GM08714 (cell line): Measurements from ENCODE around the gene SEPHS2.

Experiments
- H3K4me3 ChIP-seq: fragments of 200-500 bp; sonication (Bioruptor generic); 2 replicates; pipeline ENCODE4 v1.5.1; 2014; ENCODE audit warnings: mild to moderate bottlenecking, low read length, inconsistent platforms
- ZNF274 ChIP-seq: IDR thresholded peaks from 2 replicates; pipeline ENCODE4 v1.6.1; 2012; ENCODE audit warnings: mild to moderate bottlenecking, low read depth, low read length

SEPHS2 gene

DNA sequence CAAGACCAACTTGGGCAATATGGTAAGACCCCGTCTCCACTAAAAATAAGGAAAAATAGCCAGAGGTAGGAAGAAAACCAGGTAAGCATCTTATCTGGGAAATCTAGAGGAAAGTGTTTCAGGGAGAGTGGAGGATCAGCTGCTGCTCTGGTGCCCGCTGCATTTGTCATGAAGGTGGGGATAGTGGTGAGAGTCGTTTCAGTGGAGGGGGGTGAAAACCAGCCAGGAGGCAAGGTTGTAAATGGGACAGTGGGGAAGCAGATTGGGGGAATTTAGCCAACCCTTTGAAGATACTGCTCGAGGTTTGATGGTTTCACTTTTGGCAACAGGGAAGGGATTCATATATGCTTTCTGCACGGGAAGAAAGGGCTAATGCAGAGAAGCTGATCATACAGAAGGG is 24.7 kb downstream of the SEPHS2 start:
- no peak overlapping the region for H3K4me3 ChIP-seq
- no peak for TF ChIP-seq ZNF274

DNA sequence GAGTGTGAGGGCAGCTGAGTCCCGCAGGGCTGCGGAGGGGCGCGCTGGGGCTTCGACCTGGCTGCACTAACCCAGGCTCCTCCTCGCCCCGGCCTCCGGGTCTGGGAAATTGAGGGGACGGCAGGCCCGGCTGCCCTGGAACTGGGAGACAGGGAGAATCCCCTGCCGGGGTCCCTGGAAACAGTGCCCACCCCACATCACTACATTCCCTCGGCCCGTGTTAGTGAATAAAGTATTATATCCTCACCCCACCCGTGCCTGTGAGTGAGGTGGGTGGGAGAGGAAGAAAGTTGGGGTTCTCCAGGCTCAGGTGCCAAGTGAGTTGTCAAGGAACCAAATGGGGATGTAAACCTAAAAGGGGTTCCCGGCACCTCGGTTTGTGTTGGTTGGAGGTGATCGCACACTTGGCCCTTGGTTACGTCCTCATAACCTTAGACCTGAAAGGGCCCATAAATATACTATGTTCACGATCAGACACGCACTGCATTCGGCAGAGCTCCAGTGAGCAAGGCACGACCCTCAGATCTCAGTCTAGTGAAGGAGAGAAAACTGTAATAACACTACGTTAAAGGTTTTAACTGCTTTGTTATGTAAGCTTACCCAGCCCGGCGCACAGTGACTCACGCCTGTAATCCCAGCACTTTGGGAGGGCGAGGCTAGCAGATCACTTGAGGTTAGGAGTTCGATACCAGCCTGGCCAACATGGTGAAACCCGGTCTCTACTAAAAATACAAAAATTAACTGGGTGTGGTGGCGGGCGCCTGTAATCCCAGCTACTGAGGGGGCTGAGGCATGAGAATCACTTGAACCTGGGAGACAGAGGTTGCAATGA is 27.1 kb downstream of the SEPHS2 start:
- H3K4me3 ChIP-seq: peak overlapping the region; percentile 61; the same call in 1 of the 2 replicates
- TF ChIP-seq ZNF274: no peak

DNA sequence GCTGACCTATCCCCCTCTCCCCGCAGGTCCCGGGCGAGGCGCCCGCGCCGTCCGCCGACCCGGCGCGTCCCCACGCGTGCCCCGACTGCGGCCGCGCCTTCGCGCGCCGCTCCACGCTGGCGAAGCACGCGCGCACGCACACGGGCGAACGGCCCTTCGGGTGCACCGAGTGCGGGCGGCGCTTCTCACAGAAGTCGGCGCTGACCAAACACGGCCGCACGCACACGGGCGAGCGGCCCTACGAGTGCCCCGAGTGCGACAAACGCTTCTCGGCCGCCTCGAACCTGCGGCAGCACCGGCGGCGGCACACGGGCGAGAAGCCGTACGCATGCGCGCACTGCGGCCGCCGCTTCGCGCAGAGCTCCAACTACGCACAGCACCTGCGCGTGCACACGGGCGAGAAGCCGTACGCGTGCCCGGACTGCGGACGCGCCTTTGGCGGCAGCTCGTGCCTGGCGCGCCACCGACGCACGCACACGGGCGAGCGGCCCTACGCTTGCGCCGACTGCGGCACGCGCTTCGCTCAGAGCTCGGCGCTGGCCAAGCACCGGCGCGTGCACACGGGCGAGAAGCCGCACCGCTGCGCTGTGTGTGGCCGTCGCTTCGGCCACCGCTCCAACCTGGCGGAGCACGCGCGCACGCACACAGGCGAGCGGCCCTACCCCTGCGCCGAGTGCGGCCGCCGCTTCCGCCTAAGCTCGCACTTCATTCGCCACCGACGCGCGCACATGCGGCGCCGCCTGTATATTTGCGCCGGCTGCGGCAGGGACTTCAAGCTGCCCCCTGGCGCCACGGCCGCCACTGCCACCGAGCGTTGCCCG is 27.9 kb downstream of the SEPHS2 start:
- no peak for TF ChIP-seq ZNF274

DNA sequence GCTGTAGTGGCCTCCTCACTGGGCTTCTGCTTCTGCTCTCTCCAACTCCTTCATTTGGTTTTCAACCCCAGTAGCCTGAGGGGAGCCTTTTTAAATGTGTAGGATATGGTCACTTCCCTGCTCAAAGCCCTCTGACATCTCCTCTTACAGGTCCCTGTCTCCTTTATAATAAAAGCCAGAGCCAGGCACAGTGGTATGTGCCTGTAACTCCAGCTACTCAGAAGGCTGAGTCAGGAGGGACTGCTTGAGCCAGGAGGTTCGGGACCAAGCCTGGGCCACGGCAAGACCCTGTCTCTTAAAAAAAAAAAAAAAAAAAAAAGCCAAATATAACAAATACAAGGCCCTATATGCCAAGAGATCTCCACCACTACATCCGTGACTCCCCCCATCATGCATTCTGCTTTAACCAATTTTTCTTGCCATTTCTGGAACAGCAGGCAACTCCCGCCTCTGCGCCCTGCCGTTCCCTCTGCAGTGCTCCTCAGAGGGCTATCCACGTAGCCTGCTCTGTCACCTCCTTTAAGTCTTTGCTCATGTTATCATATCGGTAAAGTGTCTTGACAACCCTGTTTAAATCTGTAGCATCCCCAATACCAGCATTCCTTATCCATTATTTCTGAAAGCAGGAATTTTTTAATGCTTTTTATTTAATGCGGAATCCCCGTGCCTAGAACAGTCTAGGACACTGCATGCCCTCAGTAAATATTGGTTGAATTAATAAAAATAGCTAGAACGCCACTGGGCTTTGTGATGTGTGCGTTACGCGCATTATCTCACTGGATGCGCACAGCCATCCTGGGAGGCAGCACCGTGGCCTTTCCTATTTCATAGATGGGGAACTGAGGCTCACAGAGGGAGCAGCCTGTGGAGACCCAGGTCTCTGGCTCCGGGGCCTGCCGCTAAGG is 28.8 kb downstream of the SEPHS2 start:
- H3K4me3 ChIP-seq: peak overlapping the region; percentile 61; the same call in 1 of the 2 replicates
- no peak for TF ChIP-seq ZNF274

More for the DNA sequence above, 27.9 kb downstream of the SEPHS2 start:
- peak overlapping the region; percentile 61; the same call in 1 of the 2 replicates for H3K4me3 ChIP-seq

DNA sequence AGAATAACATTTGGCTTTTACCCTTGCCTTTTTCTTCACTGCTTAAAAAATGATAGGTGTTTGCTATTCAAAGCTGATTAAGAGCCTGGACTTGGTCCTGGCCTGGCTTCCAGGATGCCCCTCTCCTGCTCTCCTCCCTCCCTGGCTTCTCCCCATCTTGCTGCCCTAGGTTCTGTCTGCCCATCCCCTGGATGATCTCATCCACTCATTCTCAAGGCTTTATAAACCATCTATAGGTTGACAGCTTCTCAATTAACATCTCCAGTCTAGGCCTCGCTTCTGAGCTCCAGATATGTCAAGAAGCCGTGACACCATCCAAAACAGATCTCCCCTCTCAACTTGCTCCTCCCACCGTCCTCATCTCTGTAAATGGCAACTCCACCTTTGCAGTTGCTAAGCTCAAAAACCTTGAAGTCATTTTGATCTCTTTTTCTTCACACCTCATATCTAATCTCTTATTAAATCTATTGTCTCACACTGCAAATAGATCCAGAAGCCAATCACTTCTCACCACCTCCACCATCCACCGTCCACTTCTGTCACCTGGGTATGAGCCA is 29.5 kb downstream of the SEPHS2 start:
- no peak overlapping the region for H3K4me3 ChIP-seq
- TF ChIP-seq ZNF274: no peak

DNA sequence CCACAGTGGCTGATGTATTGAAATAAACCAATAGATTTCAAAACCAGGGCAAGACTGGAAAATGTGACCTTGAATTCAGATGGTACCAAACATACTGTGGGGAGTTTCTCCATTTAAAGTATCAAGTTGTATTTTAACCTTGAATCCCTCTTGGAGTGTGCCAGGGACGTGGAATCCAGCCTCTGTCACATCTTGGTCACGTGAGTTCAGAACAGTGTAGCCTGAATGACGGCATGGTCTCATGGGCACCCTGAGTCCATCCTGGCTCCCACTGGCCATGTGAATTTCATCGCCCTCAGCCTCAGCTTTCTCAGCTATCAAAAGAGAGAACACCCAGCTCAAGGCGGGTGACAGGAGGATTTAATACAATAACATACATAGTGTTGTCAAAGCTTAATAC is 31.5 kb downstream of the SEPHS2 start:
- H3K4me3 ChIP-seq: no peak overlapping the region
- no peak for TF ChIP-seq ZNF274

DNA sequence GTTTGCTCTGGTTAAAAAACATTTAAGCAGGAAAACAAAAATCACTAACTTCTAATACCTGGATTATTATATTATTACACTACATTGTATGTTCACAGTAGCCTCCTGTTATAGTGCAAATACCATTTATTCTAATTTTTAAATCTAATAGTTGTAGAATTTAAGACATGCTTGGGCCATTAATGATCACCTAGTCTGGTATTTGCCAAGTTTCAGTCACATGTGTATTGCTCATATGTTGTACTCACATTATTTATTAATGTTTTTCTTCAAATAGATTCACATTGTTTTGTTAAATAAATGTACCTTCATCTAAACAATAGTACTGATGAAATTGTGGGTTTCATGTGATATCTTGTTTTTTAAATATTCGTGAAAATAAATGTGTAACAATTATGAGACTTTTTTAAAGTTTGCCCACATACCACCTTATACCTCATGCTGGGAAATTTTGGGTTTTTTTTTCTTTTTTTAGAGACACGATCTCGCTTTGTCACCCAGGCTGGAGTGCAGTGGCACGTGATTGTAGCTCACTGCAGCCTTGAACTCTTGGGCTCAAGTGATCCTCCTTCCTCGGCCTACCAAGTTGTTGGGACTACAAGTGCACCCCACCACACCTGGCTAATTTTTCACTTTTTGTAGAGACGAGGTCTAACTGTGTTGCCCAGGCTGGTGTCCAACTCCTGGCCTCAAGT is 32.4 kb downstream of the SEPHS2 start:
- no peak overlapping the region for H3K4me3 ChIP-seq
- TF ChIP-seq ZNF274: no peak

DNA sequence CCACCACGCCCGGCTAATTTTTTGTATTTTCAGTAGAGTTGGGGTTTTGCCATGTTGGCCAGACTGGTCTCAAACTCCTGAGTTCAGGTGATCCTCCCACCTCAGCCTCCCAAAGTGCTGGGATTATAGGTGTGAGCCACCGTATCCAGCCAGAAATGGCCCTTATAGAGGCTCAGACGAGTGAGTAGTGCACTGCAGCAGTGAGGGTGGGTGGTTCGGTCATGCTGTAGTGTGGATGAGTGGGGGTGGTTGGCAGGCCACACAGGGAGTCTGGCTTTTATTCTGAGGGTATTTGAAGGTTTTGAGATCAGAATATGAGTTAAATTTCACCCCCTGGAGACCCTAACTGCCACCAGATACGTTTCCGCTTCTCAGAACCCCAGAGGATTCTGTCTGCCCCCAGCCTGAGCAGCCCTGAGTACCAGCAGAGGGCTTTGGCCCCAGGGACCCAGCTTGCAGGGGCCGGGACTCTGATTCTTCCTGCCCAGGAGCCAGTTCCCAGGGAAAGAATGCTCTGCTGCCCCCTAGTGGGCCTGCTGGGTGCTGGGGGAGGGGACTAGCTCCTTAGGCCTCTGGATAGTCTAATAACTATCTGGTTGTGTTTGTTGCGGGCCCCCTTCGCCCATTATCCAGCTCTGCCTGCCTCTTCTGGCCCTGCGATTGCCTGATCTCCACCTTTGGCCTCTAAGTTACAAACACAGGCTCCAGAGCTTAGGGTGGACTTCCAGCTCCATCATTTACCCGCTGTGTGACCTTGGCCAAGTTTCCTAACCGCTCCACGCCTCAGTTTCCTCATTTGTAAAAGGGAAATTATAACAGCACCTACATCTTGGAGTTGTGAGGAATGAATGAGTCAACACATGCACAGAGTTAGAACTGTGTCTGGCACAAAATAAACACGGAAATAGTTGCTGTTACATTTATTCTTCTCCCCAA is 36.3 kb downstream of the SEPHS2 start:
- no peak overlapping the region for H3K4me3 ChIP-seq
- TF ChIP-seq ZNF274: no peak

DNA sequence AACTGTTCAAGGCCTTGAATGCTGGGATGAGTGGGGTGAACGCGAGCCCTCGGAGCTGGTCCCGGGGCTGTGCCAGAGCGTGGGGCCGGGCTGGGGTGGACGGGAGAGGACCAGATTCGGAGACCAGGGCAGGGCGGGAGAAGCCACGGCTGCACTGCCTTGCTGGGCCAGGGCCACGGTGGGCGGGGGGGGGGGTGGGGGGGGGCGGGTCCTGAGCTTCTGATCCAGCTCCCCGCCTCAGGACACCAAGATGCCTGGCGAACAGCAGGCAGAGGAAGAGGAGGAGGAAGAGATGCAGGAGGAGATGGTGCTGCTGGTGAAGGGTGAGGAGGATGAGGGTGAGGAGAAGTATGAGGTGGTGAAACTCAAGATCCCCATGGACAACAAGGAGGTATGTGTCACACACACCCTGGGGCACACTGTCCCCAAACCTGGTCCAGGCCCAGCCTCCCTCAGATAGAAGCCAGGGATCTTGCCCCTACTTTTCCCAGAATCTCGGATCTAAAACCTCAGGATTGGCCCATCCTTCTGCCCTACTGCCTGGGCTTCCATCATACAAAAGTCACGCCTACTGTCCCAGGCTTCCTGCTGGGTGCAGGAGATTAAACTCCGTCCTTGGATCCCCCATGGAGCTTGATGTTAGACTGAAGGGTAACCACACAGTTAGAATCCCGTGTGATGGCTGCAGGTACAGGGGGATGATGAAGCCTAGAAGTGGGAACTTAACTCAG is 37.7 kb downstream of the SEPHS2 start:
- TF ChIP-seq ZNF274: no peak

DNA sequence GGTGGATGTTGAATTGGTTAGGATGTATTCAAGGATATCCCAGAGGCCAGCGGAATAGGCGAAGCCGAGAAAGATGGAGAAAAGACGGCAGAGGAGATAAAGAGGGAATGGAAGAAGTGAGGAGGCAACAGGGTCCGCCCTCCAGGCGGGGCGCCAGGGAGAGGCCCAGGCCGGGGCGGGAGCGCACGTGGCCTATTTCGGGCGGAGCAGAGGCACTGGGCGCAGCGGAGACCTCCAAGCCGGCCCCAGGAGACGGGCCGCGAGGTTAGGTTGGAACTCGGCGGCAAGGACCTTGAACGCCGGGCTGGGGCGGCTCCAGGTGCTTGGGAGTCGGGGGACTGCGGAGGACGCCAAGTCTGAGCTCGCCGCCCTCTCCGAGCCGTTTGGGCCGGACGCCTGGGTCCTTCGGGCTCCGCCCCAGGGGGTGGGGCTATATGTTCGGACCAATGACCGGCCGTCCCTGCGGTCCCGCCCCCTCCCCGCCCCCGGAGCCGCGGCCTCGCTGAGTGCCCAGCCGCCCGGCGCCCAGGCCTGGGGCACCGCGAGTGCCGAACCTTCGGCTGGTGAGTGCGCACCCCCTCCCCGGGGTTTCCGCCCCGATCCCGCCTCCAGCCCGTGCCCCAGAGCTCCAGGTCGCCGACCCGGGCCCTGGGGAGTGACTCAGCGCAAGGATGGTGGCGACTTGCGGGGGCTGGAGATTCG is 38.4 kb downstream of the SEPHS2 start, which contains the start of gene ZNF771:
TSS of gene ZNF771 (plus strand) at position 505 of the 702 bp plus-strand sequence. CDS start 448 bp downstream, outside the sequence.
- TF ChIP-seq ZNF274: no peak
- peak within 1 kb of the TSS; percentile 94 for H3K4me3 ChIP-seq

More for the DNA sequence above, 37.7 kb downstream of the SEPHS2 start:
- peak overlapping the region; percentile 94 for H3K4me3 ChIP-seq

DNA sequence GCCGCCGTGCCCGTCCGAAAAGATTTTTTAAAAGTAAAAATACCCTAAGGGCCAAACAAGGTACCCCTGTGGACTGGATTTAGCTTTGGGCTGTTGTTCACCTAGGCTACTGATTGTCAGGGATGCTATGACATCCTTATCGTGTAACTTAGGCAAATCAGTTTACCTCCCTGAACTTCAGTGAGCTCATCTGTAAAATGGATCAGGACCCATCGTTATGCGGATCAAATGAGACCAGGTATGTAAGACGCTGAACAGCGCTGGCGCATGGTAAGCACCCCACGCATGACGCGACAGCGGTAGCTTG is 38.9 kb downstream of the SEPHS2 start:
- TF ChIP-seq ZNF274: no peak

More for the DNA sequence above, 38.9 kb downstream of the SEPHS2 start:
- H3K4me3 ChIP-seq: peak overlapping the region; percentile 94; the same call in 1 of the 2 replicates
